GM23248 (cell line): Measurements from ENCODE around the gene CHADL. TPM values are rescaled to one million over a fixed set of nuclear protein-coding genes. Genes with fewer than 3 reads are reported as not detected.

Source experiments
- DNase-seq: peaks from one replicate; pipeline ENCODE4 v3.0.0-alpha.2; 2015
- H2AFZ ChIP-seq: fragments of 200-600 bp; sonication (generic); 2 replicates; pipeline ENCODE4 v1.6.1; 2016; ENCODE audit warnings: antibody characterized with exemption
- H3F3A ChIP-seq: fragments of 200-600 bp; sonication (generic); 2 replicates; pipeline ENCODE4 v1.6.1; 2016; ENCODE audit warnings: mild to moderate bottlenecking, antibody characterized with exemption, mixed run types; ENCODE audit not compliant: insufficient read depth
- H3K27ac ChIP-seq: fragments of 200-600 bp; sonication (generic); 2 replicates; pipeline ENCODE4 v1.5.1; 2016; ENCODE audit warnings: mild to moderate bottlenecking
- H3K27me3 ChIP-seq: fragments of 200-600 bp; sonication (generic); replicated peaks from 2 replicates; pipeline ENCODE4 v1.6.1; 2016; ENCODE audit warnings: mild to moderate bottlenecking; ENCODE audit not compliant: insufficient read depth
- H3K36me3 ChIP-seq: fragments of 200-600 bp; sonication (generic); 2 replicates; pipeline ENCODE4 v1.6.1; 2016; ENCODE audit warnings: low read depth, mild to moderate bottlenecking
- H3K4me1 ChIP-seq: fragments of 200-600 bp; sonication (generic); 2 replicates; pipeline ENCODE4 v1.6.1; 2016; ENCODE audit warnings: mild to moderate bottlenecking; ENCODE audit not compliant: insufficient read depth
- H3K4me2 ChIP-seq: fragments of 200-600 bp; sonication (generic); one replicate; pipeline ENCODE4 v1.6.1; 2016; ENCODE audit warnings: mild to moderate bottlenecking; ENCODE audit not compliant: unreplicated experiment
- H3K4me3 ChIP-seq: fragments of 200-600 bp; sonication (generic); 2 replicates; pipeline ENCODE4 v1.5.1; 2016; ENCODE audit warnings: mild to moderate bottlenecking
- H3K79me2 ChIP-seq: fragments of 200-600 bp; sonication (generic); 2 replicates; pipeline ENCODE4 v1.6.1; 2016; ENCODE audit warnings: mild to moderate bottlenecking; ENCODE audit not compliant: insufficient read depth
- H3K9ac ChIP-seq: fragments of 200-600 bp; sonication (generic); 2 replicates; pipeline ENCODE4 v1.6.1; 2016; ENCODE audit warnings: mild to moderate bottlenecking
- H3K9me2 ChIP-seq: fragments of 200-600 bp; sonication (generic); 2 replicates; pipeline ENCODE4 v1.6.1; 2016; ENCODE audit warnings: mixed run types, mild to moderate bottlenecking, moderate library complexity; ENCODE audit not compliant: insufficient read depth
- H3K9me3 ChIP-seq: fragments of 200-600 bp; sonication (generic); one replicate; pipeline ENCODE4 v1.6.1; 2017; ENCODE audit warnings: low read depth
- H4K20me1 ChIP-seq: fragments of 200-600 bp; sonication (generic); 2 replicates; pipeline ENCODE4 v1.6.0; 2016; ENCODE audit not compliant: insufficient read depth
- EZH2 ChIP-seq: fragments of 200-600 bp; sonication (generic); IDR thresholded peaks from 2 replicates; pipeline ENCODE4 v1.6.1; 2018; ENCODE audit warnings: antibody characterized with exemption, mild to moderate bottlenecking; ENCODE audit not compliant: insufficient read depth, poor library complexity, severe bottlenecking
- EZH2phosphoT487 ChIP-seq: fragments of 200-600 bp; sonication (generic); IDR thresholded peaks from 2 replicates; pipeline ENCODE4 v1.6.1; 2018; ENCODE audit warnings: antibody characterized with exemption, moderate library complexity, mild to moderate bottlenecking, low read depth; ENCODE audit not compliant: insufficient read depth
- whole genome bisulfite sequencing, 2 experiments: methylation state at CpG; one replicate each; pipeline ENCODE4 v1.1.6; 2015 to 2017; ENCODE audit warnings: low lambda C conversion rate in 2 of 2, low coverage in 1 of 2; ENCODE audit errors: missing lambda C conversion rate in 2 of 2; 5-methylcytosine and 5-hydroxymethylcytosine counted together
- in situ Hi-C: fragments of 300-500 bp; cut with MboI; formaldehyde crosslinking; loops from 2 replicates; pipeline ENCODE4 v1.15.0; 2020
- polyA plus RNA-seq: library from polyadenylated mRNA; unstranded; fragments of >200 nt; fragmentation: Nextera tagmentation; extraction: Ambion mirVana; gene quantifications from 2 replicates; pipeline ENCODE4 v1.2.1, GENCODE V29; 2016
- total RNA-seq: library from RNA; depleted of rRNA; stranded (reverse); fragments of >200 nt; shearing (Covaris generic); gene quantifications from 2 replicates; pipeline ENCODE4 v1.2.3, GENCODE V29; 2014

Gene CHADL
- total and polyA plus RNA-seq, 2 experiments from 2014 or later = 0.22 to 0.88 TPM

DNA sequence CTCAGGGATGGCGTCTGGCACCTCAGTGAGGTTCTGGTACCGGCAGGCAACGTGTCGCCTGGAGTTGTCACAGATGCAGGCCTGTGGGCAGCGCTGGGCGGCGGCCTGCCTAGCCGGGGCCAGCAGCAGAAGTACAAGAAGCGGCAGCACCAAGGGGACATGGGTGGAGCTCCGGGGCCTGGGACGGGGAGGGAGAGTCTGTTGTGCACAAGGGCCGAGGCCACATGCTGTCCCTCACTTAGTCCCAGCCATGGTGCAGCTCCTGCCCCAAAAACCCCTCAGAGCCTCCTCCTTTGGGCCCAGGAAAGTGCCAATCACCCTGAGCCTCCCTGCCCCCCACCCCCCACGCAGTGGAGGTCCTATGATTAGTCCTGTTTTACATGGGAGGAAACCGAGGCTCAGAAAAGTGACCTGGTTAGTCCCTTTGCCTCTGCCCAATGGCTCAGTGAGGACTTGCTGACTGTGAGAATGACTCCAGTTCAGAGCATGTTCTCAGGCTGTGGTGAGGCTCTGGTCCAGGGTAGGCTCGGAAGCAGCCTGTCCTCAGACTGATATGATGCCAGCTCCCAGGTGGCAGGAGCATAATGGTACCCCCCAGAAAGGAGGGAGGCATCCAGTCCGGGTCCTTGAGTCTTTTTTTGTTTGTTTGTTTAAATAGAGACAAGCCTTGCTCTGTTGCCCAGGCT is 1.1 kb downstream of the CHADL start:
- Histone ChIP-seq H3K4me1 (no peaks in the 10 kb centered on the region), H3K36me3 (no peaks in the 10 kb centered on the region)
- in situ Hi-C loops = no loop called here

GRCh38 chr22:41238570-41239442 is 1.9 kb downstream of the CHADL start:
- Histone ChIP-seq H4K20me1 (no peaks in the 10 kb centered on the region), H2AFZ (peak overlapping the region; percentile 68; the same call in 1 of the 2 replicates), H3K9me3 (no peaks in the 10 kb centered on the region), H3K4me3 (no peak overlapping the region), H3K27ac (no peak overlapping the region), H3K4me2 (no peak overlapping the region), H3K4me1 (no peaks in the 10 kb centered on the region), H3K79me2 (no peaks in the 10 kb centered on the region), H3K27me3 (no peaks in the 10 kb centered on the region), H3K9ac (no peak overlapping the region), H3K36me3 (no peaks in the 10 kb centered on the region), H3K9me2 (no peaks in the 10 kb centered on the region), H3F3A (peaks cover 4% of the 10 kb centered on the region; the same call in 1 of the 2 replicates)
- no peak for DNase-seq
- in situ Hi-C loops = no loop called here
- TF ChIP-seq EZH2phosphoT487 = no peak
- no peak for TF ChIP-seq EZH2
- WGBS, 2 experiments = 94 to 96% methylated on average over 30 to 31 of the region's 32 CpGs

More for the DNA sequence above, 1.1 kb downstream of the CHADL start:
- no peak overlapping the region for H3K9ac ChIP-seq
- no peak overlapping the region for H3K4me3 ChIP-seq
- peaks cover 8% of the 10 kb centered on the region; the same call in 1 of the 2 replicates for H3F3A ChIP-seq
- H3K9me2 ChIP-seq = no peaks in the 10 kb centered on the region
- no peak overlapping the region for H3K4me2 ChIP-seq
- no peaks in the 10 kb centered on the region for H3K27me3 ChIP-seq
- TF ChIP-seq EZH2 (no peak), EZH2phosphoT487 (no peak)
- no peaks in the 10 kb centered on the region for H3K79me2 ChIP-seq
- whole genome bisulfite sequencing, 2 experiments = 57 to 58% methylated on average over 16 of the region's 16 CpGs
- peak; percentile 17 for DNase-seq
- no peaks in the 10 kb centered on the region for H3K9me3 ChIP-seq
- H2AFZ ChIP-seq = no peak overlapping the region
- no peak overlapping the region for H3K27ac ChIP-seq
- no peaks in the 10 kb centered on the region for H4K20me1 ChIP-seq

DNA sequence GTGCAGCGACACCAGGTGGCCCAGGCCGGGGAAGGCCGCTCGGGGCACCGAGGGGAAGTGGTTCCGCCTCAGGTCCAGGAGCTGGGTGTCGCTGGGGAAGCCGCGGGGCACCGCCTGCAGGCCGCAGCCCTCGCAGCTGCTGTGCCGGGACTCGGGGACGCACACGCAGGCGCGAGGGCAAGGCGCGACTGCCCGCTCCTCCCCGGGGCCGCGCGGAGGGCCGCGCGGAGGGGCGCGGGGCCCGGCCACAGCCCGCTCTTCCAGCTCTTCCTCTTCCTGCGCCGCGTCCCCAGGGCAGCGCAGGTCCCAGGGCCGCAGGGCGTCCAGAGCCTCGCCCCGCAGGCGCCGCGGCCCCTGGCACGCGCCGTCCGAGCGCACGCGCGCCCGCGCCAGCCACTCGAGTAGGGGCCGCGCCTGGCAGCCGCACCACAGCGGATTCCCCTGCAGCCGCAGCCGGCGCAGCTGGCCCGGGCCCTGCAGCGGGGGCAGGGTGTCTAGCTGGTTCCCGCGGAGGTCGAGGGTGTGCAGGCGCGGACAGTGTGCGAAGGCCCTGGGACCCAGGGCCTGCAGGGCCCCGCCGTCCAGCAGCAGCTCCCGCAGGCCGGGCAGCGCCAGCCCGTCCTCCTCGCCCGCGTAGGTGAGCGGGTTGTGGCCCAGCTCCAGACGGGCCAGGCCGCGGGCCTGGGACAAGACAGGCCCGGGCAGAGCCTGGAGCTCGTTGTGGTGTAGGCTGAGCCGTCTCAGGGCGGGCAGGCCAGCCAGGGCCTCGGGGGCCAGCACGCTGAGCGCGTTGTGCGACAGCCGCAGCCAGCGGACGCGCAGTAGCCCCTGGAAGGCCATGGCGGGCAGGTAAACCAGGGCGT is 2.8 kb downstream of the CHADL start:
- H3K9me3 ChIP-seq = no peaks in the 10 kb centered on the region
- TF ChIP-seq EZH2phosphoT487 (no peak), EZH2 (no peak)
- peak overlapping the region; percentile 53 for H3K4me2 ChIP-seq
- DNase-seq = peak; percentile 59
- H2AFZ ChIP-seq = peak overlapping the region; percentile 68
- no peaks in the 10 kb centered on the region for H3K9me2 ChIP-seq
- H3K36me3 ChIP-seq = no peaks in the 10 kb centered on the region
- 18 to 19% methylated on average over 59 to 73 of the region's 97 CpGs for WGBS, 2 experiments
- H3K27ac ChIP-seq = no peak overlapping the region
- H3K4me3 ChIP-seq = peak overlapping the region; percentile 60
- no peaks in the 10 kb centered on the region for H4K20me1 ChIP-seq
- in situ Hi-C loops = no loop called here
- no peaks in the 10 kb centered on the region for H3K27me3 ChIP-seq
- H3F3A ChIP-seq = peaks cover 4% of the 10 kb centered on the region; the same call in 1 of the 2 replicates
- peak overlapping the region; percentile 51 for H3K9ac ChIP-seq
- H3K4me1 ChIP-seq = no peaks in the 10 kb centered on the region
- H3K79me2 ChIP-seq = no peaks in the 10 kb centered on the region
